HG02610 (cell line): ENCODE results near the gene TTC3.

Experiments used
- ATAC-seq: cut with Tn5 transposase; IDR thresholded peaks from one replicate; pipeline ENCODE4 v1.9.1; 2021; ENCODE audit warnings: mild to moderate bottlenecking, moderate library complexity; ENCODE audit not compliant: unreplicated experiment

The TTC3 gene

DNA sequence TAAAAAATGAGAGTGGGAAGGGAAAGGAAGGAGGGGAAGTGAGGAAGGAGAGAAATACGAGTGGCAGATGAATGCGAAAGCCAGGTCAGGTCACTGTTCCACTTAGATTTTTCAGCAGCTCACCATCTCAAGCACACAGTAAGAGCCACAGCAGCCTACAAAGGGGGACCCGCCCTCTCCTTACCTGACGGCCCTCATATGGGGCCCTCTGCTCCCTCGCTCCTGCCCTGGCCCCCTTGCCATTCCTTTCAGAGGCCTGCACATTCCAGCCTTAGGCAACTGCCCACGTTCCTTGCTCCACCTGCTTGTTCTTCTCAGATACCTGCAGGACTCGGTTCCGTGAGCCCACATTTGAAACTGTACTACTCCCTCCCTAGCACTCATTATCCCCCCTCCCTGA is 172.1 kb downstream of the TTC3 start:
- ATAC-seq: no peak

DNA sequence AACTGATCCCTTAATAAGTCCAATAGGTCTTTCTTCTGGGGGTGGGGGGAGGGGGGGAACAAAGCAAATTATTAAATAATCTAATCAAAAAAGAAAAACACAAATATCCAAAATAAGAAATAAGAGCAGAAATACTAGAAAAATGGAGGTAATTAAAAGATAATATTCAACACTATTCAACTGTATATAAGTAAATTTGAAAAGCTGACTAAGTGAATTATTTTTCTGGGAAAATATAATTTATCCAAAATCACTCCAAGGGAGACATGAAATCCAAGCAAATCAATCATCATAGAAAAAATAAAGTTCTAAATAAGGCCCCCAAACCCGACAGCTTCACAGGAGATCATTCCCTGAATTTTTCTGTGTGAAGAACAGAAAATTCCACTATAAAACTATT is 175.2 kb downstream of the TTC3 start:
- no peak for ATAC-seq

DNA sequence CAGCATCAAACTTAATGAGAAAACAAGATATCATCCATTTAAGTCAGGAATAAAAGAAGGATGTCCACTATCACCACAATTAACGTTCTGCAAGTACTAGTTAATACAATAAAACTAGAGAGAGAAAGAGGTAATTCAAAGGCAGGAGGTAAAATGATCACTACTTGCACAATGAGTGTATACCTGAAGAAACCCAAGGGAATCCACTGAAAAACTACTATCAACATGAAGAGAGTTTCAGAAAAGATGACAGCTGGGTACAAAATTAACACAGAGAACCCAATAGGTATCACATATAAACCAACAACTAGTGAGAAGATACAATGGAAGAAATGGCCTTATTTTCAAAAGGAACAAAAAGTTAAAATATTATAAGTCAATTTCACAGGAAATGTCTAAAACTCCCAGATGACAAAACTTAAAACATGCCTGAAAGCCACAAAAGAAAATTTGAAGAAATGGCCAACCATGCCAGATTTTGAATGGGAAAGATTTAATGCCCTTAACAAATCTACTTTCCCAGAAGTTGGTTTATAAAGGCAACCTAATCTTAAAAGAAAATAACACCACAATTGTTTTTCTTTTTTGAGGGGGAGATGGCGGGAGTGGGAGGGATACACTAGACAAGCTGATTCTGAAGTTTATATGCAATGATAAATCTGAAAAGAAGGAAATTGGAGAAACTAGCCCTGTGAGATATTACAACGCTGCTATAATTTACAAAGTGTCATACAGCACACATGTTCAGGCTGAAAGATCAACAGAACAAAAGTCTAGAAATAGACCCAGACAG is 176.3 kb downstream of the TTC3 start:
- no peak for ATAC-seq

DNA sequence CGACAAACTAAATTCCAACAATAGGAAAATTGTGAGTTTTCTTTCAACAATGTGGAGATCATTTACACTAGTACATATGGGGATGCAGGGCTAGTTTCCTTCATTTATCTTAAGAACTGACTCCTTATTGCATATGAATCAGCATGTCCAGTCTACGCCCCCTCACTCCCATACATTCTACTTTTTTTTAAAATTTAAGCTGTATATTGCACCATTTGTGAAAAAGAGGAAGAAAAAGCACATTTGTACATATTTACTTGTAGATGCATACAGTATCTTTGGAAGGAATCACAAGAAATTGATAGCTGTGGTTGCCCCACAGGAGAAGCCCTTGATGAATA is 178.2 kb downstream of the TTC3 start:
- ATAC-seq: no peak
